PFSK-1 (cell line): ENCODE data around the gene ZNF804B.

ENCODE experiments used
- FOXP2 ChIP-seq: optimal IDR thresholded peaks from 2 replicates; pipeline ENCODE3; 2011; ENCODE audit warnings: borderline replicate concordance, control low read depth, inconsistent platforms; ENCODE audit not compliant: insufficient read depth; ENCODE audit errors: extremely low read length, extremely low read depth
- POLR2AphosphoS5 ChIP-seq: IDR thresholded peaks from 2 replicates; pipeline ENCODE4 v1.6.1; 2012; ENCODE audit warnings: low read depth, mild to moderate bottlenecking, control low read depth, low read length, moderate library complexity
- REST ChIP-seq, 2 experiments: IDR thresholded peaks; 2 replicates each; pipeline versions ENCODE4 v1.6.1 to v1.8.0; 2011 to 2012; ENCODE audit warnings: low read depth in 2 of 2, low read length in 2 of 2, control low read depth in 1 of 2, inconsistent platforms in 1 of 2, mild to moderate bottlenecking in 1 of 2, moderate library complexity in 1 of 2; ENCODE audit not compliant: insufficient read depth in 1 of 2
- SIN3A ChIP-seq: IDR thresholded peaks from 2 replicates; pipeline ENCODE4 v1.6.1; 2012; ENCODE audit warnings: mild to moderate bottlenecking, low read length, moderate library complexity, borderline replicate concordance; ENCODE audit not compliant: insufficient read depth
- TAF1 ChIP-seq: IDR thresholded peaks from 2 replicates; pipeline ENCODE4 v1.6.1; 2012; ENCODE audit warnings: low read length, control low read depth, borderline replicate concordance; ENCODE audit not compliant: insufficient read depth

The ZNF804B gene

GRCh38 chr7:89053130-89053529 lies 293.6 kb downstream of the ZNF804B start:
- TF ChIP-seq POLR2AphosphoS5: no peak
- no peak for TF ChIP-seq REST (IDR thresholded peaks at IDR 0.05; ENCODE audit: insufficient read depth in 1 of 2, low read depth in 2 of 2, low read length in 2 of 2)
- TF ChIP-seq FOXP2: no peak
- TF ChIP-seq TAF1: no peak
- no peak for TF ChIP-seq SIN3A

- TF ChIP-seq POLR2AphosphoS5 (no peak), FOXP2 (no peak), REST (IDR thresholded peaks at IDR 0.05; ENCODE audit: insufficient read depth in 1 of 2, low read depth in 2 of 2, low read length in 2 of 2) (no peak), SIN3A (no peak), TAF1 (no peak)
Observed at GRCh38 chr7:89054361-89054760, 294.9 kb downstream of the ZNF804B start.

- TF ChIP-seq REST (IDR thresholded peaks at IDR 0.05; ENCODE audit: insufficient read depth in 1 of 2, low read depth in 2 of 2, low read length in 2 of 2) (no peak), SIN3A (no peak)
Observed at GRCh38 chr7:89060234-89060633, 300.7 kb downstream of the ZNF804B start.

DNA sequence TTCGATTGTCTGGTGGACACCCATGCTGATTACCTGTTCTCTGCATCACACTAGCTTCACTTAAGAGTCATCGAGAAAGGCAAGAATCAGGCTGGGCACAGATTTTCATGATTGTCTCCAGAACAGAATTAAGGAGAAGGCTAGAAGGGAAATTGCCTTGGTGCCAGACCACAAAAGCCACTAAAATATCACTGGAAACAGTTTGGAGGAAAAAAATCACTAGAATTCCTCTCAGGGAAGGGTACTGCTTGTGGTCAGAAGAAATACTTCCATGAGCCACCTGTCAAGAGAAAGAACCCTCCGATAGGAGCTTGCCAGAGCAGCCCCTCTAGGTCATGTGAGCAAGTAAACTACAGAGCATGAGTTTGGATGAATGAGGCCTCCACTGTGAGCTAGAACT lies 305.3 kb downstream of the ZNF804B start:
- TF ChIP-seq SIN3A (no peak), FOXP2 (no peak), TAF1 (no peak), POLR2AphosphoS5 (no peak), REST (IDR thresholded peaks at IDR 0.05; ENCODE audit: insufficient read depth in 1 of 2, low read depth in 2 of 2, low read length in 2 of 2) (no peak)

DNA sequence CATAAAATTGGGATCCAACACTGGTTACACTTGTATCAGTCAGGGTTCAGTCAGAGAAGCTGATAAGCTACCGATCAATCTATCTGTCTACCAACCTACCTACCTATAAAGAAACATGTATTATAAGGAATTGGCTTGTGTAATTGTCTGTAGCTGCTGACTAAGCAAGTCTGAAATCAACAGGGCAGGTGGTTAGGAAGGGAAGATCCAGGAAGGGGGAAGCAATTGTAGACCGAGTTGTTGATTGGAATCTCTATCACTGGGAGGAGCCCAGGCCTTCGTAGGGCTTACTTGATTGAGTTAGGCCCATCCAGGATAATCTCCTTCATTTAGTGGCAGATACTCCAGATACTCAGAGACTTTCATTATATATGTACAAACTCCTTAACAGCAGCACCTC lies 307.5 kb downstream of the ZNF804B start:
- no peak for TF ChIP-seq TAF1
- TF ChIP-seq REST (IDR thresholded peaks at IDR 0.05; ENCODE audit: insufficient read depth in 1 of 2, low read depth in 2 of 2, low read length in 2 of 2): no peak
- TF ChIP-seq SIN3A: no peak
- no peak for TF ChIP-seq FOXP2
